SK-N-SH (cell line): ENCODE results near the gene GALNT6. TPM values are rescaled to one million over a fixed set of nuclear protein-coding genes. Genes with fewer than 3 reads are reported as not detected.
"Not testable (repeated sequence)": the region's sequence is repeated elsewhere in the genome, so short reads cannot be mapped to it uniquely, and the experiment has no call there.

Experiments used
- CTCF ChIA-PET: fragments of 300-600, 350-600 bp; formaldehyde crosslinking; extraction: SDS; loops from one replicate; lab custom pipeline; 2021; lab: Yijun Ruan, JAX
- POLR2A ChIA-PET: fragments of 350-600 bp; sonication (Branson Sonifier 250); formaldehyde crosslinking; extraction: SDS; loops from one replicate; lab custom pipeline; 2020; ENCODE audit warnings: antibody characterized with exemption, inconsistent platforms; lab: Yijun Ruan, JAX
- DNase-seq: peaks from one replicate; pipeline ENCODE4 v3.0.0; 2012
- H2AFZ ChIP-seq: fragments of 200-600 bp; sonication (generic); 2 replicates; pipeline ENCODE4 v1.8.1; 2016; ENCODE audit warnings: antibody characterized with exemption, mild to moderate bottlenecking, low read depth
- H3F3A ChIP-seq: fragments of 200-600 bp; sonication (generic); replicated peaks from 2 replicates; pipeline ENCODE3; 2016; ENCODE audit warnings: antibody characterized with exemption, mild to moderate bottlenecking; ENCODE audit not compliant: insufficient read depth
- H3K27ac ChIP-seq, 2 experiments: fragments of 200-500 bp in 1 of 2; fragments of 200-600 bp in 1 of 2; sonication (Bioruptor generic) in 1 of 2; sonication (generic), shearing (Covaris generic) in 1 of 2; 2 replicates each; pipeline versions ENCODE4 v1.5.1 to v1.6.1; 2014 to 2016; ENCODE audit warnings: low read depth in 2 of 2, inconsistent platforms in 1 of 2, low read length in 1 of 2, mild to moderate bottlenecking in 1 of 2, mixed read lengths in 1 of 2
- H3K27me3 ChIP-seq: fragments of 200-600 bp; sonication (generic), shearing (Covaris generic); 2 replicates; pipeline ENCODE4 v1.6.1; 2016; ENCODE audit warnings: mixed run types; ENCODE audit not compliant: insufficient read depth
- H3K36me3 ChIP-seq, 2 experiments: fragments of 200-500 bp in 1 of 2; fragments of 200-600 bp in 1 of 2; sonication (Bioruptor generic) in 1 of 2; sonication (generic) in 1 of 2; replicated peaks in 1 of 2; 2 replicates each; pipeline versions ENCODE3 to v1.5.1; 2014 to 2016; ENCODE audit warnings: low read length in 1 of 2, mild to moderate bottlenecking in 1 of 2; ENCODE audit not compliant: insufficient read depth in 2 of 2, control insufficient read depth in 1 of 2
- H3K4me1 ChIP-seq, 2 experiments: fragments of 200-500 bp in 1 of 2; fragments of 200-600 bp in 1 of 2; sonication (Bioruptor generic) in 1 of 2; sonication (generic), shearing (Covaris generic) in 1 of 2; 2 replicates each; pipeline versions ENCODE4 v1.5.1 to v1.6.1; 2014 to 2016; ENCODE audit warnings: low read depth in 1 of 2, low read length in 1 of 2, mixed run types in 1 of 2; ENCODE audit not compliant: insufficient read depth in 2 of 2, control insufficient read depth in 1 of 2
- H3K4me2 ChIP-seq: fragments of 200-600 bp; sonication (generic), shearing (Covaris generic); 2 replicates; pipeline ENCODE4 v1.6.1; 2017; ENCODE audit warnings: mixed run types
- H3K4me3 ChIP-seq, 2 experiments: fragments of 200-500 bp in 1 of 2; fragments of 200-600 bp in 1 of 2; sonication (Bioruptor generic) in 1 of 2; sonication (generic), shearing (Covaris generic) in 1 of 2; 2 replicates each; pipeline versions ENCODE4 v1.5.1 to v1.8.1; 2014 to 2016; ENCODE audit warnings: low read depth in 2 of 2, inconsistent platforms in 1 of 2, low read length in 1 of 2, mild to moderate bottlenecking in 1 of 2, mixed read lengths in 1 of 2, moderate library complexity in 1 of 2
- H3K79me2 ChIP-seq: fragments of 200-600 bp; sonication (generic); 2 replicates; pipeline ENCODE4 v1.8.1; 2017; ENCODE audit warnings: mild to moderate bottlenecking; ENCODE audit not compliant: insufficient read depth
- H3K9ac ChIP-seq: fragments of 200-600 bp; sonication (generic); 2 replicates; pipeline ENCODE4 v1.6.1; 2017; ENCODE audit warnings: mixed run types
- H3K9me2 ChIP-seq: fragments of 200-600 bp; sonication (generic); 2 replicates; pipeline ENCODE4 v1.6.1; 2017; ENCODE audit warnings: mixed run types
- H3K9me3 ChIP-seq: fragments of 200-600 bp; sonication (generic); 2 replicates; pipeline ENCODE4 v1.6.1; 2017; ENCODE audit warnings: mixed run types, mild to moderate bottlenecking, moderate library complexity
- H4K20me1 ChIP-seq: fragments of 200-600 bp; sonication (generic); 2 replicates; pipeline ENCODE4 v1.6.1; 2017; ENCODE audit warnings: mild to moderate bottlenecking, mixed run types; ENCODE audit not compliant: insufficient read depth
- CTCF ChIP-seq: fragments of 200-600 bp; sonication (generic); IDR thresholded peaks from 2 replicates; pipeline ENCODE4 v1.6.1; 2017; ENCODE audit warnings: antibody characterized with exemption, mild to moderate bottlenecking, moderate library complexity
- ELF1 ChIP-seq: IDR thresholded peaks from 2 replicates; pipeline ENCODE4 v1.4.0; 2012
- EZH2phosphoT487 ChIP-seq: fragments of 200-600 bp; sonication (generic); IDR thresholded peaks from 2 replicates; pipeline ENCODE4 v1.6.1; 2017; ENCODE audit warnings: low read depth, mixed run types, mild to moderate bottlenecking, antibody characterized with exemption, moderate library complexity, borderline replicate concordance
- FOXM1 ChIP-seq: IDR thresholded peaks from 2 replicates; pipeline ENCODE4 v1.4.0; 2012; ENCODE audit warnings: low read depth, mild to moderate bottlenecking
- GABPA ChIP-seq: IDR thresholded peaks from 2 replicates; pipeline ENCODE4 v1.4.0; 2012; ENCODE audit warnings: low read depth, mild to moderate bottlenecking
- MXI1 ChIP-seq: IDR thresholded peaks from 2 replicates; pipeline ENCODE4 v1.6.1; 2012; ENCODE audit warnings: mild to moderate bottlenecking, low read depth, low read length, improper control_type of control experiment
- PBX3 ChIP-seq: IDR thresholded peaks from 2 replicates; pipeline ENCODE4; 2012
- POLR2AphosphoS5 ChIP-seq: IDR thresholded peaks from 2 replicates; pipeline ENCODE4 v1.6.1; 2012; ENCODE audit warnings: low read depth, low read length
- REST ChIP-seq: IDR thresholded peaks from 2 replicates; pipeline ENCODE4 v1.6.1; 2012; ENCODE audit warnings: mild to moderate bottlenecking, low read depth, low read length, moderate library complexity
- RFX5 ChIP-seq: IDR thresholded peaks from 2 replicates; pipeline ENCODE4 v1.6.1; 2012; ENCODE audit warnings: mild to moderate bottlenecking, improper control_type of control experiment, low read length
- RXRA ChIP-seq: IDR thresholded peaks from 2 replicates; pipeline ENCODE4 v1.4.0; 2012; ENCODE audit warnings: low read depth, mild to moderate bottlenecking, borderline replicate concordance
- TAF1 ChIP-seq: IDR thresholded peaks from 2 replicates; pipeline ENCODE4 v1.6.1; 2012; ENCODE audit warnings: low read depth, mild to moderate bottlenecking, low read length, moderate library complexity, borderline replicate concordance
- TCF12 ChIP-seq: IDR thresholded peaks from 2 replicates; pipeline ENCODE4 v1.4.0; 2012
- WGBS: methylation state at CpG from one replicate; pipeline ENCODE4 v1.1.6; 2017; ENCODE audit warnings: low lambda C conversion rate; 5-methylcytosine and 5-hydroxymethylcytosine counted together
- polyA plus RNA-seq, 3 experiments: library from polyadenylated mRNA; depleted of rRNA; stranded (reverse); fragments of >200 nt; gene quantifications; 2 replicates each; pipeline ENCODE4 v1.2.3, GENCODE V29; 2012
- TF ChIP-seq, protein P1 (sequence below): IDR thresholded peaks from 2 replicates; pipeline ENCODE4 v1.4.0; 2012; ENCODE audit warnings: low read depth

GALNT6 gene
- polyA plus RNA-seq, 1 of the 3 experiments (the other 2 are of a cell fraction): 0.74 TPM

- H3K79me2 ChIP-seq: no peaks in the 10 kb centered on the region
- no peaks in the 10 kb centered on the region for H3K9me3 ChIP-seq
- no peaks in the 10 kb centered on the region for H3F3A ChIP-seq
- 90% methylated on average over 6 of the region's 6 CpGs for WGBS
- H3K4me2 ChIP-seq: no peak overlapping the region
- DNase-seq: no peak
- peaks cover 0 to 4% of the 10 kb centered on the region in 2 experiments; a peak in 1 of 4 replicates for H3K4me1 ChIP-seq
- no peak overlapping the region for H2AFZ ChIP-seq
- H3K4me3 ChIP-seq: no peak overlapping the region
- no peak overlapping the region for H3K27ac ChIP-seq
- H3K27me3 ChIP-seq: no peaks in the 10 kb centered on the region
- no peak overlapping the region for H3K9ac ChIP-seq
- TF ChIP-seq CTCF (no peak), ELF1 (no peak), EZH2phosphoT487 (no peak), GABPA (no peak), FOXM1 (no peak), REST (no peak), MXI1 (no peak), POLR2AphosphoS5 (no peak), TCF12 (no peak), TAF1 (no peak), RXRA (no peak), PBX3 (no peak), RFX5 (no peak)
- TF ChIP-seq, protein P1, sequence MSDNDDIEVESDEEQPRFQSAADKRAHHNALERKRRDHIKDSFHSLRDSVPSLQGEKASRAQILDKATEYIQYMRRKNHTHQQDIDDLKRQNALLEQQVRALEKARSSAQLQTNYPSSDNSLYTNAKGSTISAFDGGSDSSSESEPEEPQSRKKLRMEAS: no peak
- ChIA-PET POLR2A (interaction anchor here (1.9 kb wide), 1 partner anchor 256 kb away, joined by 6 read pairs; the partner anchor contains the start of gene CSRNP2), CTCF (interaction anchor here (1.6 to 3.8 kb wide), 6 partner anchors 12 to 575 kb away, joined by 7 to 65 read pairs (median 17); partner anchors contain the start of gene SMAGP)
- no peaks in the 10 kb centered on the region for H3K36me3 ChIP-seq
- H3K9me2 ChIP-seq: no peaks in the 10 kb centered on the region
- H4K20me1 ChIP-seq: no peaks in the 10 kb centered on the region
These were observed 51.5 kb downstream of the GALNT6 start for GRCh38 chr12:51339750-51340149.

DNA sequence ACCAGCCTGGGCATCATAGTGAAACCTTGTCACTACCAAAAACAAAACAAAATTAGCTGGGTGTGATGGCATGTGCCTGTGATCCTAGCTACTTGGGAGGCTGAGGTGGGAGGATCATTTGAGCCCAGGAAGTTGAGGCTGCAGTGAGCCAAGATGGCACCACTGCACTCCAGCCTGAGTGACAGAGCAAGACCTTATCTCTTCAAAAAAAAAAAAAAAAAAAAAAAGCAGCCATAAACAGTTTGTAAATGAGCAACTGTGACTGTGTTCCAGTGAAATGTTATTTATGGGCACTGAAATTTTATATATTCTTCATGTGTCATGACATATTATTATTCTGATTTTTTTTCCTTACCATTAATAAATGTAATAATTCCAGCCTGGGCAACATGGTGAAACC lies 53.9 kb downstream of the GALNT6 start:
- POLR2A ChIA-PET, H2AFZ ChIP-seq, H3K4me3 ChIP-seq, H3K9me2 ChIP-seq, DNase-seq, H3K36me3 ChIP-seq, H3F3A ChIP-seq, H4K20me1 ChIP-seq, H3K79me2 ChIP-seq, H3K9ac ChIP-seq, H3K27ac ChIP-seq, H3K4me1 ChIP-seq, CTCF ChIA-PET, H3K4me2 ChIP-seq, H3K9me3 ChIP-seq, H3K27me3 ChIP-seq: not testable (repeated sequence)
